Esophagus (tissue), 2 donors: ENCODE results near the gene THEM4. TPM values are rescaled to one million over a fixed set of nuclear protein-coding genes. Genes with fewer than 3 reads are reported as not detected.

Experiments
- H3K27ac ChIP-seq, 2 donors: one replicate each; pipeline ENCODE4 v1.5.1; 2013; ENCODE audit warnings: low read depth in 2 of 2, mild to moderate bottlenecking in 2 of 2, inconsistent platforms in 1 of 2, low read length in 1 of 2, moderate library complexity in 1 of 2
- H3K27me3 ChIP-seq, 2 donors: one replicate each; pipeline ENCODE4 v1.6.1; 2013; ENCODE audit warnings: low read length in 2 of 2, control low read depth in 1 of 2, mild to moderate bottlenecking in 1 of 2; ENCODE audit not compliant: insufficient read depth in 2 of 2, control insufficient read depth in 1 of 2
- H3K36me3 ChIP-seq, 2 donors: one replicate each; pipeline ENCODE4 v1.6.1; 2013; ENCODE audit warnings: low read length in 1 of 2; ENCODE audit not compliant: control insufficient read depth in 2 of 2, insufficient read depth in 2 of 2
- H3K4me1 ChIP-seq, 2 donors: one replicate each; pipeline ENCODE4 v1.6.1; 2013; ENCODE audit warnings: low read length in 1 of 2; ENCODE audit not compliant: control insufficient read depth in 2 of 2, insufficient read depth in 2 of 2
- H3K4me3 ChIP-seq, 2 donors: one replicate each; pipeline ENCODE4 v1.5.1; 2013; ENCODE audit warnings: low read length in 2 of 2, mild to moderate bottlenecking in 2 of 2, low read depth in 1 of 2, moderate library complexity in 1 of 2
- H3K9me3 ChIP-seq, 2 donors: one replicate each; pipeline ENCODE4 v1.6.1; 2013; ENCODE audit warnings: mild to moderate bottlenecking in 2 of 2, low read depth in 1 of 2, low read length in 1 of 2, moderate library complexity in 1 of 2; ENCODE audit not compliant: control insufficient read depth in 2 of 2, insufficient read depth in 1 of 2
- WGBS, 2 donors: extraction: QIAGEN DNeasy Blood & Tissue Kit; methylation state at CpG; one replicate each; pipeline ENCODE4 v1.1.7; 2013; 5-methylcytosine and 5-hydroxymethylcytosine counted together
- polyA plus RNA-seq, 2 donors: library from polyadenylated mRNA; stranded (reverse); fragments of 200-250 nt; gene quantifications; one replicate each; pipeline ENCODE4 v1.2.3, GENCODE V29; 2013
- donor health status: healthy with polysubstance abuse.
- donor health status: Bipolar disorder and iron deficiency.

The THEM4 gene
- polyA plus RNA-seq, 2 donors: 5.5 to 7.2 TPM

- H3K4me1 ChIP-seq: no peaks in the 10 kb centered on the region
These were observed 63.2 kb downstream of the THEM4 start for GRCh38 chr1:151846062-151846568.

GRCh38 chr1:151843398-151843797, 65.9 kb downstream of the THEM4 start:
- Histone ChIP-seq H3K27me3 (no peaks in the 10 kb centered on the region), H3K27ac (no peak overlapping the region), H3K9me3 (no peaks in the 10 kb centered on the region), H3K4me3 (no peak overlapping the region), H3K36me3 (no peaks in the 10 kb centered on the region), H3K4me1 (peaks cover 0 to 15% of the 10 kb centered on the region in 2 donors)
- 79 to 81% methylated on average over 2 of the region's 2 CpGs for WGBS, 2 donors

More at GRCh38 chr1:151846062-151846568, 63.2 kb downstream of the THEM4 start:
- 52 to 59% methylated on average over 6 of the region's 6 CpGs for WGBS, 2 donors
- Histone ChIP-seq H3K9me3 (no peaks in the 10 kb centered on the region), H3K4me3 (no peak overlapping the region), H3K36me3 (no peaks in the 10 kb centered on the region), H3K27me3 (no peaks in the 10 kb centered on the region), H3K27ac (no peak overlapping the region)

GRCh38 chr1:151841141-151841540, 68.2 kb downstream of the THEM4 start:
- no peaks in the 10 kb centered on the region for H3K9me3 ChIP-seq
- H3K27me3 ChIP-seq: no peaks in the 10 kb centered on the region
- peaks cover 0 to 15% of the 10 kb centered on the region in 2 donors for H3K4me1 ChIP-seq
- H3K36me3 ChIP-seq: no peaks in the 10 kb centered on the region
- no peak overlapping the region for H3K27ac ChIP-seq
- H3K4me3 ChIP-seq: no peak overlapping the region
- WGBS, 2 donors: 88 to 91% methylated on average over 2 of the region's 2 CpGs

- peak overlapping the region; percentile 47 to 58 for H3K4me3 ChIP-seq
- peak overlapping the region; percentile 67 to 73 for H3K27ac ChIP-seq
- H3K4me1 ChIP-seq: peaks cover 0 to 15% of the 10 kb centered on the region in 2 donors
- H3K9me3 ChIP-seq: no peaks in the 10 kb centered on the region
- H3K27me3 ChIP-seq: no peaks in the 10 kb centered on the region
- H3K36me3 ChIP-seq: no peaks in the 10 kb centered on the region
These were observed 68.9 kb downstream of the THEM4 start for GRCh38 chr1:151840421-151840820.

GRCh38 chr1:151839457-151840403, 69.6 kb downstream of the THEM4 start, which contains the start of gene C2CD4D:
Gene C2CD4D, minus strand, starts transcription at chr1:151839820. Its CDS starts 831 bp downstream, at chr1:151838989.
- H3K4me1 ChIP-seq: peaks cover 0 to 15% of the 10 kb centered on the region in 2 donors
- H3K4me3 ChIP-seq: peak within 1 kb of the TSS; percentile 47 to 58
- H3K27ac ChIP-seq: peak within 1 kb of the TSS; percentile 67 to 73
- H3K36me3 ChIP-seq: no peaks in the 10 kb centered on the region
- 5 to 7% methylated on average over 47 of the region's 47 CpGs for WGBS, 2 donors
- no peaks in the 10 kb centered on the region for H3K27me3 ChIP-seq
- no peaks in the 10 kb centered on the region for H3K9me3 ChIP-seq

- WGBS, 2 donors: 38 to 56% methylated on average over 13 to 16 of the region's 16 CpGs
- no peaks in the 10 kb centered on the region for H3K27me3 ChIP-seq
- H3K9me3 ChIP-seq: no peaks in the 10 kb centered on the region
- peak overlapping the region in 1 of 2 donors; percentile 26 for H3K27ac ChIP-seq
- H3K36me3 ChIP-seq: no peaks in the 10 kb centered on the region
- peak overlapping the region; percentile 47 to 58 for H3K4me3 ChIP-seq
- H3K4me1 ChIP-seq: peaks cover 0 to 15% of the 10 kb centered on the region in 2 donors
These were observed 70.3 kb downstream of the THEM4 start for GRCh38 chr1:151839082-151839412.

- H3K27ac ChIP-seq: peak overlapping the region; percentile 15 to 26
- peak overlapping the region; percentile 27 to 47 for H3K4me3 ChIP-seq
- H3K9me3 ChIP-seq: no peaks in the 10 kb centered on the region
- no peaks in the 10 kb centered on the region for H3K27me3 ChIP-seq
- 27 to 30% methylated on average over 101 to 117 of the region's 117 CpGs for WGBS, 2 donors
- no peaks in the 10 kb centered on the region for H3K36me3 ChIP-seq
- peaks cover 0 to 15% of the 10 kb centered on the region in 2 donors for H3K4me1 ChIP-seq
These were observed 70.9 kb downstream of the THEM4 start for GRCh38 chr1:151838222-151839081.

- peak overlapping the region in 1 of 2 donors; percentile 47 for H3K4me3 ChIP-seq
- 40 to 42% methylated on average over 24 to 26 of the region's 26 CpGs for WGBS, 2 donors
- no peaks in the 10 kb centered on the region for H3K9me3 ChIP-seq
- no peaks in the 10 kb centered on the region for H3K27me3 ChIP-seq
- H3K36me3 ChIP-seq: no peaks in the 10 kb centered on the region
- no peak overlapping the region for H3K27ac ChIP-seq
- peaks cover 0 to 17% of the 10 kb centered on the region in 2 donors for H3K4me1 ChIP-seq
These were observed 71.5 kb downstream of the THEM4 start for GRCh38 chr1:151837884-151838221.

GRCh38 chr1:151837197-151837596, 72.1 kb downstream of the THEM4 start:
- peak overlapping the region; percentile 0 to 67 for H3K27ac ChIP-seq
- peaks cover 0 to 22% of the 10 kb centered on the region in 2 donors for H3K4me1 ChIP-seq
- H3K36me3 ChIP-seq: no peaks in the 10 kb centered on the region
- 50 to 53% methylated on average over 3 of the region's 3 CpGs for WGBS, 2 donors
- H3K4me3 ChIP-seq: no peak overlapping the region
- no peaks in the 10 kb centered on the region for H3K9me3 ChIP-seq
- no peaks in the 10 kb centered on the region for H3K27me3 ChIP-seq
